ENCODE results near the gene TMEM106A.
"Not testable (repeated sequence)": the region's sequence is repeated elsewhere in the genome, so short reads cannot be mapped to it uniquely, and the experiment has no call there.

The TMEM106A gene, protein sequence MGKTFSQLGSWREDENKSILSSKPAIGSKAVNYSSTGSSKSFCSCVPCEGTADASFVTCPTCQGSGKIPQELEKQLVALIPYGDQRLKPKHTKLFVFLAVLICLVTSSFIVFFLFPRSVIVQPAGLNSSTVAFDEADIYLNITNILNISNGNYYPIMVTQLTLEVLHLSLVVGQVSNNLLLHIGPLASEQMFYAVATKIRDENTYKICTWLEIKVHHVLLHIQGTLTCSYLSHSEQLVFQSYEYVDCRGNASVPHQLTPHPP

DNA sequence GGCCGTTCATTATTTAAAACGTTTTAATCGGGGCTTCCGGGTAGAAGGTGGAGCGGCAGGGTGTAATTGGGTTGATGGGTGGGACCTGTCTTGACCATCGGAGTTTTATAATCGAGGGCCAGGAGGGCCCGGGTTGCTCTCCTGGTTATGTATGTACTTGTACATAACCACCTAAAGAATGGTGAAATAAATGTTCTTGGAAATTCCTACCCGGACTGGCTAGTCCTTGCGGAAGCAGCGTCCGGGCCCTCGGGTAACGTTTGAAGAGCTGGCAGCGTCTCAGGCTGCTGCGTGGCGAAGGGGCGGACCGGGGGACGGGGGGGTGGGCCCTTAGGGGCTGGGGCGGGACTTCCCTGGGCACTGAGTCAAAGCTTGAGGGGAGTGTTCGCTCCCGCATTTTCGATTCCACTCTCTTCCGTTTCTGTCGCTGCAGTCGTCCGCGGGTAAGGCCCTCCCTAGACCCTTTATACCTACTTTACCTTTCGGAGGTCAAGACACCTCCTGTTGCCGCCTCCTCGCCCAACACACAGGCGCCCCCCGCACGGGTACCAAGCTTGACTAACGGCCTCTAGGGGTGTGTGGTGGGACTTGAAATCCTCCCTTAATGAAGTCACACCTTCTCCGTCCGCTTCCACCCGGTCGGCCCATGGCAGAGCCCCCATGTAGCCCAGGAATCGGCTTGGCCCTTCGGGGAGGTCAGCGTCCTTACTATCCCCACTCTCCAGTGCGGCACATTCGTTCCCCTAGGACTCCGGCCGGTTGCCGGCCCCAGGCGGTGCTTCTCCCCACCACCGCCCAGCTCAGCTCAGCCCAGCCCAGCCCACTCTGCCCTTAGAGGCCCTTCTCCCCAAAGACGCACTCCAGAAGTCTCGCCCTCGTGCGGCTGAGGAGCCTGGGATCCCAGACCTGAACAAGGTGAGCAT, at the start of gene TMEM106A:
TMEM106A (plus strand) TSS at position 396 of the 923 bp plus-strand sequence. CDS start 1,167 bp downstream, outside the sequence.
- peak; percentile 93 for DNase-seq

GRCh38 chr17:43165971-43166370, 45.7 kb upstream of the TMEM106A start:
- not testable (repeated sequence) for DNase-seq

- DNase-seq = no peak
Measured at GRCh38 chr17:43169561-43170139, 42.0 kb upstream of the TMEM106A start.

- DNase-seq = peak; percentile 86
Measured at GRCh38 chr17:43170140-43170765, 41.4 kb upstream of the TMEM106A start.

GRCh38 chr17:43170766-43171585, 40.7 kb upstream of the TMEM106A start, which contains the start of gene NBR1:
NBR1 (plus strand) TSS chr17:43171214; CDS start chr17:43175800, 4,586 bp downstream.
- DNase-seq = peak; percentile 96

GRCh38 chr17:43171586-43172487, 39.8 kb upstream of the TMEM106A start:
- DNase-seq = peak; percentile 47

- DNase-seq = no peak
Measured at GRCh38 chr17:43175213-43176118, 36.2 kb upstream of the TMEM106A start.

GRCh38 chr17:43176119-43176570, 35.5 kb upstream of the TMEM106A start:
- no peak for DNase-seq

DNA sequence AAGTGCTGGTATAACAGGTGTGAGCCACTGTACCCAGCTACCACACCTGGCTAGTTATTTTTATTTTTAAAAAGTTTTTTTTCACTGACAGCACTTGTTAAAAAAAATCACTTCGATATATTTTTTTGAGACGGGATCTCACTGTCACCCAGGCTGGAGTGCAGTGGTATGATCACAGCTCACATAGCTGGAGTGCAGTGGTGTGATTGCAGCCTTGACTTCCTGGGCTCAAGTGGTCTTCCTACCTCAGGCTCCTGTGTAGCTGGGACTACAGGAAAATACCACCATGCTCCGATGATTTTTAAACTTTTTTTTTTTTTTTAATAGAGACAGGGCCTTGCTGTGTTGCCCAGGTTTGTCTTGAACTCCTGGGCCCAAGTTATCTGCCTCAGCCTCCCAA, 27.8 kb upstream of the TMEM106A start:
- DNase-seq = no peak

DNA sequence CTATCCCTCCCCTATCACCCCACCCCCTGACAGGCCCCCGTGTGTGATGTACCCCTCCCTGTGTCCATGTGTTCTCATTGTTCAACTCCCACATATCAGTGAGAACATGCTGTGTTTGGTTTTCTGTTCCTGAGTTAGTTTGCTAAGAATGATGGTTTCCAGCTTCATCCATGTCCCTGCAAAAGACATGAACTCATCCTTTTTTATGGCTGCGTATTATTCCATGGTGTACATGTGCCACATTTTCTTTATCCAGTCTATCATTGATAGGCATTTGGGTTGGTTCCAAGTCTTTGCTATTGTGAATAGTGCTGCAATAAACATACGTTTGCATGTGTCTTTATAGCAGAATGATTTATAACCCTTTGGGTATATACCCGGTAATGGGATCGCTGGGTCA, 25.0 kb upstream of the TMEM106A start:
- DNase-seq = not testable (repeated sequence)

- DNase-seq = no peak
Measured at GRCh38 chr17:43193251-43193650, 18.4 kb upstream of the TMEM106A start.

- DNase-seq = no peak
Measured at GRCh38 chr17:43199633-43200032, 12.0 kb upstream of the TMEM106A start.

GRCh38 chr17:43200127-43200526, 11.5 kb upstream of the TMEM106A start:
- no peak for DNase-seq

GRCh38 chr17:43203013-43203412, 8.7 kb upstream of the TMEM106A start:
- not testable (repeated sequence) for DNase-seq

DNA sequence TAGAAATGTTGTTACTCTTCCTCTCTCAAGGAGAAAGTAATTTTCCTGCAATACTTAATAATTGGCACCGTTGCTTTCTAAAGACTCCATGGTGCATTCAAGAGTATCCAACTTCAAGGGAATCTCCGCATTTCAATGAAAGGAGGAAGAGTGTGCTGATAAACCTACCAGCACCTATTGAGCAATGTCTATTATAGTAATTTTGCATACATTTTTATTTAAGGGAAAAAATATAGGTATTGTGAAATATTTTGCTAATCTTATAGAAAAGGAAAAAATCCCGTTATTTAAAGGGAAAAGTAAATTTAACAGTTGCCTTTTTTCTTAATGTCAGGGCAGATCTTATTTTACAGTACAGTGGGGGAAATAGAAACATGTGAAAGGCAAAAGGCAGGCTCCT, 1.1 kb upstream of the TMEM106A start:
- DNase-seq = no peak

DNA sequence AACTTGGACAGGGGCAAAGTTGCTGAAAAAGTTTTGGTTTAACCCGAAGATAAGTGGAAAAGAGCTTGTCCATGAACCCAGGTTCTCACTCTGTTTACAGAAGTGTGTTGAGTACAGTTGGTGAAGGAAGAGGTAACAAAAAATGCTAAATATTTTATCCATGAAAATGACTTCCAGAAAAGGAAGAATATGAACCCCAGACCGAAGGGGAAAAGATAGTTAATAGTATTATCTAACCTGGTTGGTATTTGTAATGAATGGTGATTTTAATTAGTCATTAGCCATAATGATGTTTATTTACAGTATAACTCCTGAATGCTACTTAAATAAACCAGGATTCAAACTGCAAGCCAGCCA, 574 bp upstream of the TMEM106A start:
- DNase-seq = no peak

- no peak for DNase-seq
Measured at GRCh38 chr17:43212641-43213490, 1.2 kb downstream of the TMEM106A start.

GRCh38 chr17:43213545-43213944, 1.9 kb downstream of the TMEM106A start:
- no peak for DNase-seq

DNA sequence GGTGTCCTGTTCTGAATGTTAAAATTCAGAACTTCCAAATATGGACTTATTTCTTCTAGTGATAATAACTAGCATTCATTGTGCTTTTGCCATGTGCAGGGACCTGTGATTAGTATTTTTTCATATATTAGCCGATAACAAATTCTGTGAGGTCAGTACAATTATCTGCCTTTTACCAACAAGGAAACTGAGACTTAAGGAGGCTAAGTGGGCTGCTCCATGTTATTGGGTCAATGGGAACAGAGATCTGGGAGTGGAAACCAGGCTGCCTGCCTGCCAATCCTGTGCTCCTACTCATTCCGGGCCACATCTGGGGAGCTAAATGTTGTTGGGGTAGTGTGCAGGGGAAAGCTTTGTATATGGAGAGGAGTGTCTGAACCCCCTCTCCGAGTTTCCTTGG, 3.7 kb downstream of the TMEM106A start:
- DNase-seq = no peak

Data from right forelimb (tissue), 1 donor.